HCEC 1CT (cell line): ENCODE results near the gene SDF2L1.
A peak's percentile ranks its signal among the peaks of the same experiment; 100 is the strongest.
"Not testable (repeated sequence)": the region's sequence is repeated elsewhere in the genome, so short reads cannot be mapped to it uniquely, and the experiment has no call there.

ENCODE experiments used
- DNase-seq: peaks from one replicate; pipeline ENCODE4 v3.0.0-alpha.2; 2017

Gene SDF2L1

GRCh38 chr22:21641789-21642583 is at the start of gene SDF2L1:
Gene SDF2L1, plus strand, starts transcription at chr22:21642302. Its CDS starts 35 bp downstream, at chr22:21642337.
- DNase-seq = peak; percentile 98

GRCh38 chr22:21592422-21592821 is 49.7 kb upstream of the SDF2L1 start:
- DNase-seq = no peak

GRCh38 chr22:21593406-21594232 is 48.5 kb upstream of the SDF2L1 start:
- DNase-seq = no peak

GRCh38 chr22:21594865-21595452 is 47.1 kb upstream of the SDF2L1 start:
- no peak for DNase-seq

GRCh38 chr22:21596356-21597135 is 45.6 kb upstream of the SDF2L1 start:
- not testable (repeated sequence) for DNase-seq

GRCh38 chr22:21598302-21598701 is 43.8 kb upstream of the SDF2L1 start:
- no peak for DNase-seq

GRCh38 chr22:21599053-21599893 is 42.8 kb upstream of the SDF2L1 start:
- no peak for DNase-seq

- no peak for DNase-seq
Observed at GRCh38 chr22:21602579-21602978, 39.5 kb upstream of the SDF2L1 start.

GRCh38 chr22:21603973-21604372 is 38.1 kb upstream of the SDF2L1 start:
- no peak for DNase-seq

- DNase-seq = no peak
Observed at GRCh38 chr22:21605887-21606564, 36.1 kb upstream of the SDF2L1 start.

- DNase-seq = no peak
Observed at GRCh38 chr22:21606775-21607174, 35.3 kb upstream of the SDF2L1 start.

- DNase-seq = not testable (repeated sequence)
Observed at GRCh38 chr22:21609556-21610157, 32.4 kb upstream of the SDF2L1 start.

- no peak for DNase-seq
Observed at GRCh38 chr22:21611210-21611977, 30.7 kb upstream of the SDF2L1 start.

GRCh38 chr22:21612858-21613257 is 29.2 kb upstream of the SDF2L1 start:
- DNase-seq = no peak

- DNase-seq = no peak
Observed at GRCh38 chr22:21613553-21614233, 28.4 kb upstream of the SDF2L1 start.

- DNase-seq = no peak
Observed at GRCh38 chr22:21615731-21616130, 26.4 kb upstream of the SDF2L1 start.

GRCh38 chr22:21617337-21617736 is 24.8 kb upstream of the SDF2L1 start:
- not testable (repeated sequence) for DNase-seq

- no peak for DNase-seq
Observed at GRCh38 chr22:21621025-21621424, 21.1 kb upstream of the SDF2L1 start.
